GM12878 (cell line): ENCODE data around the gene LDLRAD4. TPM values are rescaled to one million over a fixed set of nuclear protein-coding genes. Genes with fewer than 3 reads are reported as not detected.

ENCODE experiments used
- ATAC-seq: fragments of 200-7000 bp; cut with Tn5 transposase; 3 replicates; pipeline ENCODE4 v1.9.1; 2020; ENCODE audit warnings: mild to moderate bottlenecking, moderate library complexity
- BruUV-seq: library from RNA; stranded (reverse); fragments of 400-500 nt; replicated peaks from 2 replicates; lab custom pipeline; 2021; lab: Mats Ljungman, UMichigan
- CTCF ChIA-PET: fragments of 300-600 bp; sonication (Branson Sonifier 250); formaldehyde crosslinking; extraction: SDS; loops from one replicate; lab custom pipeline; 2021; ENCODE audit warnings: inconsistent platforms; lab: Yijun Ruan, JAX
- POLR2A ChIA-PET: fragments of 350-600 bp; formaldehyde crosslinking; extraction: SDS; loops from one replicate; lab custom pipeline; 2021; ENCODE audit warnings: inconsistent platforms; lab: Charles Lee
- RAD21 ChIA-PET: fragments of 300-600 bp; sonication (Branson Sonifier 250); formaldehyde crosslinking; loops from one replicate; lab custom pipeline; 2023; ENCODE audit warnings: antibody characterized with exemption; ENCODE audit not compliant: unreplicated experiment; lab: Charles Lee
- SMC1A ChIA-PET: fragments of 300-600 bp; sonication (Branson Sonifier 250); formaldehyde crosslinking; loops from one replicate; lab custom pipeline; 2023; ENCODE audit not compliant: unreplicated experiment, uncharacterized antibody; lab: Charles Lee
- DNase-seq: peaks from one replicate; pipeline ENCODE4 v3.0.0-alpha.2; 2011; ENCODE audit warnings: low read depth, low spot score
- FAIRE-seq: peaks from 3 replicates; lab custom pipeline; 2011; peaks lifted over from hg19 to GRCh38; lab: Jason Lieb, UNC
- H2AFZ ChIP-seq: 2 replicates; pipeline ENCODE4 v1.6.0; 2011; ENCODE audit warnings: low read depth, low read length, control low read depth; ENCODE audit not compliant: control insufficient read depth
- H3K27ac ChIP-seq: 2 replicates; pipeline ENCODE4 v1.5.1; 2011; ENCODE audit warnings: control low read depth; ENCODE audit not compliant: control insufficient read depth, insufficient read depth
- H3K27me3 ChIP-seq, 2 experiments: replicated peaks in 1 of 2; 2 replicates each; pipeline versions ENCODE4 v1.6.0 to v1.6.1; 2011; ENCODE audit warnings: low read length in 1 of 2; ENCODE audit not compliant: control insufficient read depth in 2 of 2, insufficient read depth in 2 of 2
- H3K36me3 ChIP-seq, 2 experiments: 2 replicates each; pipeline ENCODE4 v1.5.1; 2011; ENCODE audit warnings: low read length in 1 of 2; ENCODE audit not compliant: control insufficient read depth in 2 of 2, insufficient read depth in 2 of 2
- H3K4me1 ChIP-seq: 2 replicates; pipeline ENCODE4 v1.6.1; 2011; ENCODE audit warnings: mild to moderate bottlenecking, low read length, moderate library complexity, mixed read lengths; ENCODE audit not compliant: control insufficient read depth, insufficient read depth
- H3K4me2 ChIP-seq: 2 replicates; pipeline ENCODE4 v1.6.0; 2011; ENCODE audit warnings: control low read depth; ENCODE audit not compliant: control insufficient read depth, insufficient read depth
- H3K4me3 ChIP-seq: fragments of 200-600 bp; sonication (generic); 2 replicates; pipeline ENCODE4 v1.5.1; 2016
- H3K79me2 ChIP-seq: 2 replicates; pipeline ENCODE4 v1.6.0; 2011; ENCODE audit warnings: low read length; ENCODE audit not compliant: control insufficient read depth, insufficient read depth
- H3K9ac ChIP-seq: 2 replicates; pipeline ENCODE4 v1.8.0; 2011; ENCODE audit warnings: low read length, control low read depth, mixed read lengths; ENCODE audit not compliant: control insufficient read depth, insufficient read depth
- H3K9me3 ChIP-seq: replicated peaks from 3 replicates; pipeline ENCODE4 v1.5.1; 2011; ENCODE audit warnings: mild to moderate bottlenecking, low read length; ENCODE audit not compliant: control insufficient read depth, insufficient read depth
- H4K20me1 ChIP-seq: 2 replicates; pipeline ENCODE4 v1.6.0; 2011; ENCODE audit not compliant: control insufficient read depth, insufficient read depth
- CEBPB ChIP-seq, 2 experiments: fragments of 150-350 bp in 1 of 2; IDR thresholded peaks; 2 replicates each; pipeline ENCODE4 v1.6.1; 2012 to 2014; ENCODE audit warnings: low read depth in 2 of 2, low read length in 2 of 2, borderline replicate concordance in 1 of 2, inconsistent platforms in 1 of 2
- ZNF207 ChIP-seq: fragments of 450-650 bp; IDR thresholded peaks from 2 replicates; pipeline ENCODE4 v1.6.1; 2014; ENCODE audit warnings: antibody characterized with exemption, mild to moderate bottlenecking, borderline replicate concordance
- ZNF622 ChIP-seq: fragments of 450-650 bp; IDR thresholded peaks from 2 replicates; pipeline ENCODE4 v1.6.1; 2017; ENCODE audit warnings: mild to moderate bottlenecking, inconsistent platforms
- WGBS: methylation state at CpG from one replicate; pipeline ENCODE4 v1.1.6; 2016; ENCODE audit warnings: low lambda C conversion rate; ENCODE audit not compliant: insufficient replicate concordance, insufficient coverage; ENCODE audit errors: missing lambda C conversion rate; 5-methylcytosine and 5-hydroxymethylcytosine counted together
- in situ Hi-C: fragments of 300-500 bp; cut with MboI; formaldehyde crosslinking; loops from 9 replicates; pipeline ENCODE4 v1.14.3; 2018; ENCODE audit warnings: mixed read lengths
- intact Hi-C: fragments of 100-400 bp; cut with micrococcal nuclease; formaldehyde crosslinking; loops from one replicate; pipeline ENCODE4 v1.14.2; 2022; ENCODE audit not compliant: unreplicated experiment
- polyA plus RNA-seq, 11 experiments: library from polyadenylated mRNA; depleted of rRNA in 4 of 11; unstranded in 6 of 11; stranded (reverse) in 5 of 11; fragments of >200 nt; fragmentation: Nextera tagmentation in 4 of 11; fragmentation: Illumina TruSeq in 1 of 11; extraction: Ambion mirVana in 4 of 11; extraction: Trizol in 1 of 11; gene quantifications; 1 replicate in 1 of 11; 2 replicates in 10 of 11; pipeline versions ENCODE4 v1.2.1 to v1.2.3, GENCODE V29; 2011 to 2016; ENCODE audit warnings: inconsistent platforms in 2 of 11, missing spikeins in 2 of 11, low read depth in 1 of 11
- total RNA-seq, 4 experiments: library from RNA; depleted of rRNA in 3 of 4; stranded (reverse); fragments of >200 nt in 3 of 4; fragmentation: Illumina TruSeq in 1 of 4; extraction: Trizol in 1 of 4; gene quantifications; 2 replicates each; pipeline versions ENCODE4 v1.2.1 to v1.2.3, GENCODE V29; 2013 to 2021
- TF ChIP-seq, protein P1 (sequence below): IDR thresholded peaks from 2 replicates; pipeline ENCODE4 v1.6.1; 2012; ENCODE audit warnings: low read depth, low read length, improper control_type of control experiment

Gene LDLRAD4
- total and polyA plus RNA-seq, 10 of the 15 experiments (the other 5 are each of a cell fraction or from before 2014, with no cell fraction given), result 2.7 to 16.8 (median 11.2) TPM

DNA sequence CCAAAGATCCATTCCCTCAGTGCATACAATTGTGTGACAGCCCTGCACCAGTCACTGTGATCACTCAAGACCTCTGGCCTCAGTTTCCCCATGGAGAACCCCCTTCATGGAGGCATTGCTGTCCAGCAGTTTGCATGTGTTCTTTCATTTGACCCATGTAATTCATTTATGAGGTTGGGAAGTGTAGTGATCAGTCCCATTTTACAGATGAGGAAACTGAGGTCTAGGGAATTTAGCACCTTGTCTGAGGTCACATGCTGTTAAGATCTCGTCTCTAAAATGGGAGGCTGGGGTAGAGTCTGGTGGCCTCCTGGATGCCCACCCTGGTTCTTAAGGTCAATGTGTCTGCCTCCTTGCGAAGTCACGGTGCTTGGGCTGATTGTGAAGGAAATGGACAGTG, 19.1 kb downstream of the LDLRAD4 start:
- DNase-seq (no peak), FAIRE-seq (no peak), ATAC-seq (no peak)
- H3K27ac ChIP-seq, result no peak overlapping the region
- ChIA-PET POLR2A (no interaction called here), RAD21 (no interaction called here), SMC1A (no interaction called here), CTCF (no interaction called here)
- H3K79me2 ChIP-seq, result no peaks in the 10 kb centered on the region
- in situ Hi-C loops (no loop called here), intact Hi-C loops (loop anchor here (10.0 kb wide), 1 partner anchor 57 kb away; no protein-coding TSS in a partner anchor)
- H3K4me3 ChIP-seq, result no peak overlapping the region
- H2AFZ ChIP-seq, result no peak overlapping the region
- no peaks in the 10 kb centered on the region for H4K20me1 ChIP-seq
- WGBS, result 37% methylated on average over 3 of the region's 3 CpGs
- BruUV-seq, result no TSS peak
- no peaks in the 10 kb centered on the region for H3K4me1 ChIP-seq
- peaks cover 0 to 2% of the 10 kb centered on the region in 2 experiments; a peak in 2 of 4 replicates for H3K27me3 ChIP-seq
- H3K36me3 ChIP-seq, result no peaks in the 10 kb centered on the region
- no peak overlapping the region for H3K9ac ChIP-seq
- TF ChIP-seq, protein P1, sequence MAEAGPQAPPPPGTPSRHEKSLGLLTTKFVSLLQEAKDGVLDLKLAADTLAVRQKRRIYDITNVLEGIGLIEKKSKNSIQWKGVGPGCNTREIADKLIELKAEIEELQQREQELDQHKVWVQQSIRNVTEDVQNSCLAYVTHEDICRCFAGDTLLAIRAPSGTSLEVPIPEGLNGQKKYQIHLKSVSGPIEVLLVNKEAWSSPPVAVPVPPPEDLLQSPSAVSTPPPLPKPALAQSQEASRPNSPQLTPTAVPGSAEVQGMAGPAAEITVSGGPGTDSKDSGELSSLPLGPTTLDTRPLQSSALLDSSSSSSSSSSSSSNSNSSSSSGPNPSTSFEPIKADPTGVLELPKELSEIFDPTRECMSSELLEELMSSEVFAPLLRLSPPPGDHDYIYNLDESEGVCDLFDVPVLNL, result no peak
- TF ChIP-seq ZNF207 (no peak), CEBPB (IDR thresholded peaks at IDR 0.05; ENCODE audit: borderline replicate concordance in 1 of 2, low read depth in 2 of 2, low read length in 2 of 2) (no peak), ZNF622 (no peak)
- H3K9me3 ChIP-seq, result no peaks in the 10 kb centered on the region
- H3K4me2 ChIP-seq, result no peak overlapping the region
